Neural crest cell (in vitro differentiated cells): ENCODE results near the gene ACSL3. TPM values are rescaled to one million over a fixed set of nuclear protein-coding genes. Genes with fewer than 3 reads are reported as not detected.
"Not testable (repeated sequence)": the region's sequence is repeated elsewhere in the genome, so short reads cannot be mapped to it uniquely, and the experiment has no call there.

Source experiments
- DNase-seq: peaks from one replicate; pipeline ENCODE4 v3.0.0; 2021; ENCODE audit warnings: low read depth, mixed read lengths, low spot score
- H3K27ac Mint-ChIP-seq: one replicate; pipeline ENCODE4 v1.8.0; 2021; ENCODE audit warnings: mild to moderate bottlenecking, mixed read lengths; ENCODE audit not compliant: unreplicated experiment
- H3K27me3 Mint-ChIP-seq: 2 replicates; pipeline ENCODE4 v1.8.0; 2021; ENCODE audit warnings: low read depth, mild to moderate bottlenecking, mixed read lengths
- H3K36me3 Mint-ChIP-seq: 2 replicates; pipeline ENCODE4 v1.8.0; 2021; ENCODE audit warnings: low read depth, mild to moderate bottlenecking, mixed read lengths
- H3K4me1 Mint-ChIP-seq: 2 replicates; pipeline ENCODE4 v1.8.0; 2021; ENCODE audit warnings: mixed read lengths
- H3K4me3 Mint-ChIP-seq: one replicate; pipeline ENCODE4 v1.8.0; 2021; ENCODE audit warnings: mild to moderate bottlenecking, mixed read lengths
- H3K9me3 Mint-ChIP-seq: 2 replicates; pipeline ENCODE4 v1.8.0; 2021; ENCODE audit warnings: mixed read lengths
- CTCF ChIP-seq: fragments of 200-600 bp; sonication (generic); conservative IDR thresholded peaks from 2 replicates; pipeline ENCODE4 v1.5.0; 2021; ENCODE audit warnings: antibody characterized with exemption, mild to moderate bottlenecking
- total RNA-seq: library from RNA; stranded (reverse); gene quantifications from 2 replicates; pipeline ENCODE4 v1.2.1, GENCODE V29; 2021

ACSL3 gene
- total RNA-seq, 1 donor from 2014 or later = 89.5 TPM

GRCh38 chr2:222915092-222915957 lies 54.5 kb downstream of the ACSL3 start:
- no peak overlapping the region for H3K27ac Mint-ChIP-seq

GRCh38 chr2:222916229-222917197 lies 55.7 kb downstream of the ACSL3 start:
- Mint-ChIP-seq H3K4me1 (peaks cover 7% of the 10 kb centered on the region), H3K27me3 (no peaks in the 10 kb centered on the region), H3K4me3 (no peak overlapping the region), H3K36me3 (peaks cover 15% of the 10 kb centered on the region), H3K9me3 (no peaks in the 10 kb centered on the region), H3K27ac (no peak overlapping the region)
- DNase-seq = no peak
- peak; percentile 31 for TF ChIP-seq CTCF

More at GRCh38 chr2:222915092-222915957, 54.5 kb downstream of the ACSL3 start:
- Mint-ChIP-seq H3K4me1 (peaks cover 10% of the 10 kb centered on the region), H3K27me3 (no peaks in the 10 kb centered on the region), H3K36me3 (peaks cover 13% of the 10 kb centered on the region), H3K9me3 (no peaks in the 10 kb centered on the region), H3K4me3 (no peak overlapping the region)
- peak; percentile 65 for TF ChIP-seq CTCF
- no peak for DNase-seq

GRCh38 chr2:222917212-222917611 lies 56.4 kb downstream of the ACSL3 start:
- H3K4me3 Mint-ChIP-seq, H3K4me1 Mint-ChIP-seq, H3K9me3 Mint-ChIP-seq, H3K27me3 Mint-ChIP-seq, H3K27ac Mint-ChIP-seq, DNase-seq: not testable (repeated sequence)
- peaks cover 18% of the 10 kb centered on the region for H3K36me3 Mint-ChIP-seq

- Mint-ChIP-seq H3K4me3 (no peak overlapping the region), H3K36me3 (peaks cover 23% of the 10 kb centered on the region), H3K27ac (no peak overlapping the region), H3K4me1 (no peaks in the 10 kb centered on the region), H3K27me3 (no peaks in the 10 kb centered on the region), H3K9me3 (no peaks in the 10 kb centered on the region)
- DNase-seq = no peak
- no peak for TF ChIP-seq CTCF
These were observed 59.1 kb downstream of the ACSL3 start for GRCh38 chr2:222919841-222920526.

- TF ChIP-seq CTCF = no peak
- no peaks in the 10 kb centered on the region for H3K4me1 Mint-ChIP-seq
- peaks cover 26% of the 10 kb centered on the region for H3K36me3 Mint-ChIP-seq
- H3K9me3 Mint-ChIP-seq = no peaks in the 10 kb centered on the region
- H3K27me3 Mint-ChIP-seq = no peaks in the 10 kb centered on the region
- no peak for DNase-seq
- H3K4me3 Mint-ChIP-seq = no peak overlapping the region
- no peak overlapping the region for H3K27ac Mint-ChIP-seq
These were observed 59.9 kb downstream of the ACSL3 start for GRCh38 chr2:222920657-222921186.
